T follicular helper cell (primary cell): ENCODE data around the gene TNS4.

Experiments used
- DNase-seq: peaks from one replicate; pipeline ENCODE4 v3.0.0-alpha.2; 2020; ENCODE audit warnings: low read depth

TNS4 gene

GRCh38 chr17:40495140-40495539 lies 6.3 kb downstream of the TNS4 start:
- DNase-seq = no peak

GRCh38 chr17:40493697-40494096 lies 7.7 kb downstream of the TNS4 start:
- no peak for DNase-seq

GRCh38 chr17:40491486-40491885 lies 9.9 kb downstream of the TNS4 start:
- DNase-seq = no peak

- DNase-seq = no peak
Observed at GRCh38 chr17:40490982-40491381, 10.4 kb downstream of the TNS4 start.

GRCh38 chr17:40490289-40490853 lies 11.1 kb downstream of the TNS4 start:
- no peak for DNase-seq

GRCh38 chr17:40487371-40488020 lies 13.9 kb downstream of the TNS4 start:
- DNase-seq = no peak

GRCh38 chr17:40486522-40487370 lies 14.7 kb downstream of the TNS4 start:
- DNase-seq = no peak

GRCh38 chr17:40485851-40486521 lies 15.4 kb downstream of the TNS4 start:
- DNase-seq = peak; percentile 49

GRCh38 chr17:40484973-40485530 lies 16.4 kb downstream of the TNS4 start:
- no peak for DNase-seq

- DNase-seq = no peak
Observed at GRCh38 chr17:40484285-40484972, 17.0 kb downstream of the TNS4 start.

GRCh38 chr17:40483679-40484078 lies 17.7 kb downstream of the TNS4 start:
- no peak for DNase-seq

GRCh38 chr17:40482722-40483121 lies 18.7 kb downstream of the TNS4 start:
- no peak for DNase-seq

- no peak for DNase-seq
Observed at GRCh38 chr17:40481106-40481505, 20.3 kb downstream of the TNS4 start.

GRCh38 chr17:40480501-40481003 lies 20.9 kb downstream of the TNS4 start:
- DNase-seq = peak; percentile 78

GRCh38 chr17:40479754-40480480 lies 21.5 kb downstream of the TNS4 start:
- DNase-seq = no peak

- DNase-seq = no peak
Observed at GRCh38 chr17:40478486-40478885, 22.9 kb downstream of the TNS4 start.

- DNase-seq = no peak
Observed at GRCh38 chr17:40477796-40478195, 23.6 kb downstream of the TNS4 start.

- no peak for DNase-seq
Observed at GRCh38 chr17:40475234-40475908, 26.1 kb downstream of the TNS4 start.

- no peak for DNase-seq
Observed at GRCh38 chr17:40474419-40475002, 26.9 kb downstream of the TNS4 start.
